Measurements from ENCODE around the gene UBE2E2. TPM values are rescaled to one million over a fixed set of nuclear protein-coding genes. Genes with fewer than 3 reads are reported as not detected.
"Not testable (repeated sequence)": the region's sequence is repeated elsewhere in the genome, so short reads cannot be mapped to it uniquely, and the experiment has no call there.

Gene UBE2E2
- total RNA-seq (2014; rRNA removed; shearing (Covaris generic)): 12.0 and 17.5 TPM in 2 replicates

DNA sequence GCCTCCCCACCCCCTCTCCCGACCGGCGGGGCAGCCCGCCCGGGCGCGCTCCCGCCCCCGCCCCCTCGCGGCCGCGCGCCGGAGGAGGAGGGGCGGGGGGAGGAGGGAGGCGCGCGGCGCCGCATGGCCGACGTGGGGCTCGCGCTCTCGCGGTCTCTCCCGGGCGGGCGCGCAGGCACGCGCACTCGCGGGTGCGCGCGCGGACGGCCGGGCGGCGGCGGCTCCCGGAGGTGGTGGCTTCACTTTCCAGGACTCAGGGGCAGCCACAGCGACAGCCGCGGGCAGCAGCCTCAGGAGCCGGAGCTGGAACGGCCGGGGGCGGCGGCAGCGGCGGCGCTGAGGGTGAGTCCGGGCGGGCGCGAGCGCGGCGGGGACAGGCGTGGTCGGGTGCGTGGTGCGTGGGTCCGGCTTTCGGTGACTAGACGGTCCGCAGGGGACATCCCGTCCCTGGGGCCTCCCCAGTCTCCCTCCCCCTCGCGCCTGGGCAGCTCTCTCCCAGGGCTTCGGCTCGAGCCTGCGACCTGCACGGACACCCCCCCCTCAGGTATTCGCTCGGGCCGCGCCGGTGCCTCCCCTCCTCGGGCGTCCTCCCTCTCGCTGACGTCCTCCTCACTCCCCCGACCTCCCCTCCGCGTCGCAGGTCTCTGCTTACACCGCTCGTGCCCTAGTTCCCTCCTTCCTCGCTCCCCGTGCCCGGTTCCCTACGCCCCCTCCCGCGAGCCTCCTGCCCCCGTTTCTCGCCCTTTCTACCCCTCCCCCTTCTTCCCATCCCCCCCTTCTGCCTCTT is at the start of gene UBE2E2:
UBE2E2 (plus strand) TSS at position 407 of the 787 bp plus-strand sequence.
- peak; percentile 32 for DNase-seq (ENCODE audit: low read depth)

GRCh38 chr3:23153436-23153835 is 49.7 kb upstream of the UBE2E2 start:
- DNase-seq (ENCODE audit: low read depth): no peak

GRCh38 chr3:23157331-23157730 is 45.8 kb upstream of the UBE2E2 start:
- no peak for DNase-seq (ENCODE audit: low read depth)

GRCh38 chr3:23159929-23160328 is 43.2 kb upstream of the UBE2E2 start:
- peak; percentile 78 for DNase-seq (ENCODE audit: low read depth)

GRCh38 chr3:23161308-23161707 is 41.8 kb upstream of the UBE2E2 start:
- DNase-seq (ENCODE audit: low read depth): no peak

GRCh38 chr3:23161896-23162570 is 41.1 kb upstream of the UBE2E2 start:
- DNase-seq (ENCODE audit: low read depth): peak; percentile 17

- no peak for DNase-seq (ENCODE audit: low read depth)
These were observed 40.2 kb upstream of the UBE2E2 start for GRCh38 chr3:23162934-23163333.

- no peak for DNase-seq (ENCODE audit: low read depth)
These were observed 38.4 kb upstream of the UBE2E2 start for GRCh38 chr3:23164746-23165145.

- no peak for DNase-seq (ENCODE audit: low read depth)
These were observed 37.6 kb upstream of the UBE2E2 start for GRCh38 chr3:23165571-23165970.

GRCh38 chr3:23166276-23166675 is 36.9 kb upstream of the UBE2E2 start:
- no peak for DNase-seq (ENCODE audit: low read depth)

- DNase-seq (ENCODE audit: low read depth): no peak
These were observed 36.3 kb upstream of the UBE2E2 start for GRCh38 chr3:23166845-23167244.

- DNase-seq (ENCODE audit: low read depth): no peak
These were observed 33.6 kb upstream of the UBE2E2 start for GRCh38 chr3:23169551-23169950.

- DNase-seq (ENCODE audit: low read depth): peak; percentile 11
These were observed 32.8 kb upstream of the UBE2E2 start for GRCh38 chr3:23170291-23170690.

DNA sequence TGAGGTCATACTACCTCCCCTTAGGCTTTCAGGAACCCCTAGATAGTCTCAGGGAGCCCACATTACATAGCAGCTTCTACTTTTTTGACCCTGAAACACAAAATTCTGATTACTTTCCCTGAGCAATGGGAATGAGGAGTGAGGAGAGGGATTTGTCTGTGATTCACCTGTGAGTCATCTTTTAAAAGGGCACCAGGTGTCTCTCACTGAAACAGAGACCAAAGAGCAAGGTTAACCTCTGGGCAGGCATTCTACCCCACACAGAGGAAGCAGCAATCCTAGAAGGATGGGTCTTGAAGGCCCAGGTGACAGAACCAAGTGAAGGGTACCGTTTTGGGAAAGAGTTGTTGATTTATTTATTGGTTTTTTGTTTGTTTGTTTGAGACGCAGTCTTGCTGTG is 31.1 kb upstream of the UBE2E2 start:
- DNase-seq (ENCODE audit: low read depth): peak; percentile 11

- DNase-seq (ENCODE audit: low read depth): no peak
These were observed 28.6 kb upstream of the UBE2E2 start for GRCh38 chr3:23174426-23175039.

DNA sequence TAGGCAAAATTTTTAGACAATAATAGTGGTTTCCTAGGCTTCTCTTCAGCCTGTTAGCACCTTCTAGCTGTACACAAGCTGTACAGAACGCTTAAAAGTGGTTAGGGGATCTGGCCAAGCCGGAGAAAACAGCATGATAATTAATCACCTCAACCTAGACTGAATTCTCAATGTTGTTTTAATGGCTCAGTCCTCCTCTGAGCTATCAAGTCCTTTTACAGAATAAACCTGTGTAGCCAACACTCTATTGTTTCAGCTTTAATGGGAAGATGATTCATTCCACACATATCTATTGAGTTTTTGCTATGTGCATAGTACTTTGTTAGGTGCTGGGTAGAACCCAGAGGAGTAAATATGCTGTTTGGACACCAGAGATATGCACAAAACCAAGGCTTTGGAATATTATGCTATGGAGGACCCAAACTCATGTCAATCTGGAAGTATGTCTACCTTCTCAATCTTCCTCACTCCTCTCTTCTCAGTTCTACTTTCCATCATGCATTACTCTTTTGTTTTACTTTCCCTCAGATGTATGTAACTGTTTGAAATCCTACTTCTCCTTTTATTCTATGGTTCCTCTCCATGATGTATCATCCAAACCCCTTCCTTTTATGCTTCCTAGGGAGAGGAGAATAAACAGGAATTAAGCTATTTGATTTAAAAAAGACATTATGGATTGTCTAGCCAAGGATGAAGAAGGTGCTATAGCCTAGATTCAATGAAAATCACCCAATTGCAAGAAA is 27.6 kb upstream of the UBE2E2 start:
- DNase-seq (ENCODE audit: low read depth): peak; percentile 20

DNA sequence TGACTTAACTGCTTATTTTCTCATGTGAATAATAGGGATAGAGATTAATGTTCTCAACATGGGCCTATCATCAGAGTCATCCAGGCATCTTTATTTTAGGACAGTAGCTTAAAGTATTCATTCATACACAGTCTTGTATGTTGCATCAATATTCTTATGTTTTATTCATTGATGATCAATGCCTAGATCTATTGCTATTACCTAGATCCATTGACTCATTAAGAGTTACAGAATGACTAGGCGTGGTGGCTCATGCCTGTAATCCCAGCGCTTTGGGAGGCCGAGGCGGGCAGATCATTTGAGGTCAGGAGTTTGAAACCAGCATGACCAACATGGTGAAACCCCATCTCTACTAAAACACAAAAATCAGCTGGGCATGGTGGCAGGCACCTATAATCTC is 26.3 kb upstream of the UBE2E2 start:
- DNase-seq (ENCODE audit: low read depth): not testable (repeated sequence)

GRCh38 chr3:23182996-23183513 is 20.1 kb upstream of the UBE2E2 start:
- DNase-seq (ENCODE audit: low read depth): no peak

DNA sequence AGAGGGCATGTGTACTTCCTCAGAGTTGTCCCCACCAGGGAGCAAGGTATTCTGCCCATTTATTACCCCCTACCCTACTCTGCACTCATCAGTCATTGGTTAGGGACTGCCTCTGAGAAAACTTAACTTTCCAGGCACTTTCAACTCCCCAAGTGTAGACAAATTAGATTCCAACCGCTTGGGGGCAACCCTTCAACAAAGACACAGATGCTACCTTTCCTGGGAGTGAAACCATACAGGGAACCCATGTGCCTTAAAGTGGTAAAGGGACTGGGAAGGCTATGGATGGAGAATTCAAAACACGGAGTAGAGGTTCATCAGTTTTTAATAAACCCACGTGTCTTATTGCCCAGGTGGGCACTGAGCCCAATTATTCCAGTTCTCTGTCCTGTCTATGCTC is 19.4 kb upstream of the UBE2E2 start:
- peak; percentile 59 for DNase-seq (ENCODE audit: low read depth)

DNA sequence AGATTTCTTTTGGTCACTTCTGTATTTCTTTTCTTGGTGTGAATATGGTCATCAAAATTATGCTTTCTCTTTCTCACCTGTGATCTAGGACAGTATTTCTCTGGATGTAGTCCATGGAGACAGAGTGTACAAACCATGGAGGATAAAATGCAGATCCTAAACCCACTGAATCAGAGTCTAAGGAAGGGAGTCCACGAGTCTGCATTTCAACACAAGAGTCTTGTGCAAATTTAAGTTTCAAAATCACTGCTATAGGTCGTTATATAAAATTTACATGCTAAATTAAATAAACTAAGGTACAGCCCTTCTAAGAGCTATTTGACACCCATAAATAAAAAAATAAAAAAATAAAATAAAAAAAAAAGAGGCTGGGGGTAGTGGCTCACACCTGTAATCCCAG is 17.3 kb upstream of the UBE2E2 start:
- no peak for DNase-seq (ENCODE audit: low read depth)

- DNase-seq (ENCODE audit: low read depth): no peak
These were observed 13.9 kb upstream of the UBE2E2 start for GRCh38 chr3:23189187-23189586.

GRCh38 chr3:23192816-23193215 is 10.3 kb upstream of the UBE2E2 start:
- DNase-seq (ENCODE audit: low read depth): no peak
